Gastroesophageal sphincter (tissue), 3 donors: Measurements from ENCODE around the gene FPR1.

Experiments used
- CTCF ChIP-seq, 4 experiments: fragments of 200-600 bp in 2 of 4; fragments of 450-650 bp in 2 of 4; sonication (generic) in 1 of 4; IDR thresholded peaks; one replicate each; pipeline ENCODE4 v1.5.1; 2017 to 2019; ENCODE audit warnings: antibody characterized with exemption in 4 of 4, mild to moderate bottlenecking in 2 of 4, moderate library complexity in 2 of 4
- EP300 ChIP-seq: sonication (generic); formaldehyde crosslinking; IDR thresholded peaks from one replicate; pipeline ENCODE4 v1.6.1; 2017; ENCODE audit warnings: antibody characterized with exemption, mild to moderate bottlenecking
- POLR2A ChIP-seq, 2 donors: fragments of 450-650 bp; IDR thresholded peaks; one replicate each; pipeline ENCODE4 v1.6.1; 2017; ENCODE audit warnings: antibody characterized with exemption in 2 of 2, mild to moderate bottlenecking in 2 of 2, moderate library complexity in 1 of 2
- POLR2AphosphoS5 ChIP-seq: sonication (generic); formaldehyde crosslinking; IDR thresholded peaks from one replicate; pipeline ENCODE4 v1.6.1; 2017; ENCODE audit warnings: antibody characterized with exemption

- TF ChIP-seq POLR2AphosphoS5 (no peak), CTCF (IDR thresholded peaks at IDR 0.05) (no peak), EP300 (no peak), POLR2A (IDR thresholded peaks at IDR 0.05) (no peak)
These were observed 29.2 kb downstream of the FPR1 start for GRCh38 chr19:51722492-51722891.
